CD4-positive, alpha-beta T cell treated with Interferon alpha-2 for 1 hour (primary cell): ENCODE data around the gene FGG.

Experiments
- DNase-seq, 2 donors: peaks; one replicate each; pipeline ENCODE4 v3.0.0-alpha.2; 2020 to 2022

Gene FGG

DNA sequence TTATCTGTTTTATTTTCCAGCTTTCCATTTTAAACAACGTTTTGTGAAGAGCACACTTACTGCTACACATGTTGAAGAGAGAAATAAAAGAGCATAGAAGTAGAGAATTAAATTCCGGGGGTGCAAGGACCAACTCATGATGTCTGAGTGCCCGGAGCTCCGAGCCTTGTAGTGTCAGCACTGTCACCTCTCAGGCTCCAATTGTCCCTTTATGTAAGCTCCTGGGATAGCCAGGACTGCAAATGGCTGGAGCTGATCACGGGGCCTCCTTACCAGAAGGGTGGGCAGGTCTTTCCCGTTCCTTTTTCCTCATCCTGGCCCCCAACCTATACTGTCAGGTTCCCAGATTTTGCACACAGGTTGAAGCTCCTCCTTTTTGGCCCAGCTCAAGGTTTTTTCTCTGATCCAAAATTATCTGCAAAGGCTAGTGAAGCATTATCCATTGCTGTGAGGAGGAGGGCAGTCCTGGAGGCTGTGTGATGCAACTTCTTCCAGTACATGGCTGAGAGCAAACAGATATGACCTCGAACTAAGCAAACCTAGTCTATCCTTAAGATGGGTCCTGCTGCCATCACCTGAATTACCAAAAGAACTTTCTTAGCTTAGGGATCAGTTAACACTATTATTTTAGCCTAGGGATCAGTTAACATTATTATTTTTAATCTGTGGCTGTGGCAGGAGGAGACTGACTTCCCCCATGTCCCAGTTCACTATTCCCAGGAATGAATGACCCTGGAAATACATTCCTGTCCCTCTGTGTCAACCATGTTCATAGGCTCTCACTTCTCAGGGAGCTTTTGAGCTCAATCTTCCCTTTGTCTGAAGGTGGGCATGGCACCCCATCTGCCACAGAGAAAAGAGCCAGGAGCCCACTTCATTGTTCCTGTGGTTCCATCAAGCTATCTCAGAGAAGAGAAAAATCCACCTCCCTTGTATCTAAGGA lies at the start of gene FGG:
Gene FGG (minus strand): TSS at position 185 of the 943 bp plus-strand sequence. CDS start 47 bp downstream, at position 138.
- DNase-seq: no peak

DNA sequence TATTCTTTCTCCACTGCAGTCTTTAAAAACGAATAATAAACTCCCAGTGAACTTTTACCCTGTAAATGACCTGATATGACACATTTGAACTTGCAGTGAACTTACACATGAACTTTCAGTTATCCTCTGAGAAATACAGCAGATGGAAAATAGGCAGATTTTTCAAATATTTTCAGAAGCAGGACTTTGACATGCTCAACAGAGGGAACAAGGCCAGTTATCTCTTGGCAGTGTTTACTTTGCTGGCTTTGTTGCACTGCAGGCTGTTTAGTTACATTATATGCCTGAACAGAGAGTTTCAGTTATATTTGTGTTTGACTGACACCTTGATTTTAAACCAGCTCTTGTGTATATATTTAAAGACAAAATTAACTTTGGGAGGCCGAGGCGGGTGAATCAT lies 47.6 kb upstream of the FGG start:
- DNase-seq: no peak

DNA sequence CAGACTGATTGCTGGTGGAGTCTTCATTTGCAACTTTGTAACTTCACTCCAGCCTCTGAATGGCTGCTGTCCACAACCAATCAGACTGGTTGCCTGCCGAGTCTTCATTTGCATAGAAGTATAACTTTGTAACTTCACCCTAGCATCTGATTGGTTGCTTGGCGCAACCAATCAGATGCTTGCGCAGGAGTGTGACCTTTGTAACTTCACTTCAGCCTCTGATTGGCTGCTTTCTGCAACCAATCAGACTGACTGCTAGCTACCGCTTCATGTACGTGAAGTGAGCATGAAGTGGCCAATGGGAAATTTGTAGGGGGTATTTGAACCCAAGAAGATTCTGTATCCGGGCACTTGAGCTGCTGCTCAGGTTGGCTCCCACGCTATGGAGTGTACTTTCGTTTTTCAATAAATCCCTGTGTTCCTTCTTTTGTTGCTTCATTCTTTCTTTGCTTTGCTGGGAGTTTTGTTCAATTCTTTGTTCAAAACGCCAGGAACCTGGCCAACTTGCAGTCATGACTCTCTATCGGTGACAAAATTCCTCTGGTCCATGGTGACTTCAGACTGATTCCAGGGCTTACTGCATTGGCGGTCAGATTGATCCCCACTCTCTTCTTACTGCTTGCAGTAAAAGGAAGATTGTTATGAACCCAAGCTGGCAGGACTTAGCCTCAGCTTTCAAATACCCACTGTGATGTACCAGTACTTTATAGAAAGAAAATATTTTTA lies 46.4 kb upstream of the FGG start:
- no peak for DNase-seq

- DNase-seq: no peak
Measured at GRCh38 chr4:154643493-154643892, 31.0 kb upstream of the FGG start.

DNA sequence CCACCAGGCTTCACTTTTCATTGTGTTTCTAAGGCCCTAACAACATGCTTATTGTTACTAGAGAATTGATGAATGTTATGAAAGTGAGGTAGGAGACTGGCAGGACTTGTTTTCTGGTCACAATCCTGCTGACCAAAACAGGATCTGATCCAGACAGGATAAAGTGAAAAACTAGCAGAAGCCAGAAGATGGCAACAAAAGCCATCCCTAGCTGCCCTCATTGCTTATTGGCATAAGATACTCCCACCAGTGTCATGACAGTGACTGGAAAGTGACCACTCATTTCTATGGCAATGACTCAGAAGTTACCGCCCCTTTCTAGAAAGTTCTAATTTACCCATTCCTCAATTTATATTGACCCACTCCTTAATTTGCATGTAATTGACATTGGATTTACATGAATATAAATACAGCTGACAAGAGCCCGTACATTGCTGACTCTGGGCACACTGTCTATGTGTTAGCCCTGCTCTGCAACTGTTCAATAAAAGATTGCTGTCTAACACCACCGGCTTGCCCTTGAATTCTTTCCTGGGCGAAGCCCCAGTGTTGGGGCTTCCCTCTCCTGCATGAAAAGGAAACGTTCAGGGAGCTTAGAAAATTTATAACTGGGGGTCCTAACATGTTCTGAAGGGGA lies 30.0 kb upstream of the FGG start:
- DNase-seq: no peak

DNA sequence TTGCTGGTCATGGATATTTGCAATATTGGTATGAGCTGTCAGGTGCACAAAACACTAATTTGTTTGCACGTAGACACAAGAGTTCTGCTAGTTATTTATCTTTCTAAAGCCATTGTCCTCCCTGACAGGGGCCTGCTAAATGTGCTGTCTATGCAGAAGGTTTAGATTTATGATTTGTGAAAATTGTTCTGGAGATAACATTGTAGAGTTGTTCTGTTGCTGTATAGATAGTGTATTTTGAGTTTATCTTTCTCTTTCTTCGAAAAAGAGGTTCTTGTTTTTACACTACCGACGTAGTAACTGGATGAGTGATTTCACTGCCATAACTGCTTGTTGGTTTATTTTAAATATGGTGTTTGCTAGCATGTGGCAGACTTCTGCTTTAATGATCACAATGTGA lies 28.5 kb upstream of the FGG start:
- DNase-seq: no peak

DNA sequence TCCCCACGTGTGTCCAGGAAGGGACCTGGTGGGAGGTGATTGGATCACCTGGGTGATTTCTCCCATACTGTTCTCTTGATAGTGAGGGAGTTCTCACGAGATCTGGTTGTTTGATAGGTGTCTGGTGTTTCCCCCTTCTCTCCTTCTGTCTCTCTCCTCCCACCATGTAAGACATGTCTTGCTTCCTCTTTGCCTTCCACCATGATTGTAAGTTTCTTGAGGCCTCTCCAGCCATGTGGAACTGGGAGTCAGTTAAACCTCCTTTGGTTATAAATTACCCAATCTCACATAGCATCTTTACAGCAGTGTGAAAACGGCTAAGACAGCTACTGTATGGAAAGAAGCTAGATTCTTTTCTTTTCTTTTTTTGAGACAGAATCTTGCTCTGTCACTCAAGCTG lies 21.6 kb upstream of the FGG start:
- DNase-seq: no peak

DNA sequence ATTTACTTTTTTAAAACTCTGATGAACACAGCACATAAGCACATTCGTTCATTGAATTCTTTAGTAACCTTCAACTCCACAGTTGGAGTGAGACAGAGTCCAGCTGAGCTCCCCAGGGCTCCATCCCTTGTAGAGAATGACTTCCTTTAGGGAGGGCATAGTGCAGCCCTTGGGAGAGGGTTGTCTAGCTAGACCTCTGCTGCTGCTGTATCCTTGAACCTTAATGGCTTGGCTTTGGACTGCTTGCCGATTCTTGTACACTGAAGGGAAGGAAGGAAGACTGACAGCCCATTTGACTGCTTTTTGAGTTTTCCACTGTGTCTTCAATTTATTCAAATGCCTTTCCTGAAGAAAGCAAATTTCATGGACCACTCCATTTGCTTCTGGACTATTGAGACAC lies 19.4 kb upstream of the FGG start:
- no peak for DNase-seq

DNA sequence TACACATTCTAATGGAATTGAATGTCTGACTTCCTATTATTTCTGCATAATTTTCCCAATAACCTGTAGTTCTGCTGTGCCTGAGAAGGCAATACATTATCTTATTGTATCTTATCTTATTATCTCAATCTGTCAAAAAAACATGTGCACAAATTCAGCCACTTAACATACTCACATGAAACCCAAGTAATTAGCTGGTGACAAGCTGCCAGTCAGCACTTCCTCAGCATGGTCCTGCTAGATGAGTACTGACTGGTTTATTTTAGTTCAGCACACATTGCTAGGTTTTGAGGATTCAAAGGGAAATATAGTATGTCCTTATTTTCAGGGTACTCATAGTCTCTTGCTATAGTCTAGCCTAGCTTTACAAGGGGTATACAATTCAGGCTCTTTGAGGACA lies 17.9 kb upstream of the FGG start:
- DNase-seq: no peak

DNA sequence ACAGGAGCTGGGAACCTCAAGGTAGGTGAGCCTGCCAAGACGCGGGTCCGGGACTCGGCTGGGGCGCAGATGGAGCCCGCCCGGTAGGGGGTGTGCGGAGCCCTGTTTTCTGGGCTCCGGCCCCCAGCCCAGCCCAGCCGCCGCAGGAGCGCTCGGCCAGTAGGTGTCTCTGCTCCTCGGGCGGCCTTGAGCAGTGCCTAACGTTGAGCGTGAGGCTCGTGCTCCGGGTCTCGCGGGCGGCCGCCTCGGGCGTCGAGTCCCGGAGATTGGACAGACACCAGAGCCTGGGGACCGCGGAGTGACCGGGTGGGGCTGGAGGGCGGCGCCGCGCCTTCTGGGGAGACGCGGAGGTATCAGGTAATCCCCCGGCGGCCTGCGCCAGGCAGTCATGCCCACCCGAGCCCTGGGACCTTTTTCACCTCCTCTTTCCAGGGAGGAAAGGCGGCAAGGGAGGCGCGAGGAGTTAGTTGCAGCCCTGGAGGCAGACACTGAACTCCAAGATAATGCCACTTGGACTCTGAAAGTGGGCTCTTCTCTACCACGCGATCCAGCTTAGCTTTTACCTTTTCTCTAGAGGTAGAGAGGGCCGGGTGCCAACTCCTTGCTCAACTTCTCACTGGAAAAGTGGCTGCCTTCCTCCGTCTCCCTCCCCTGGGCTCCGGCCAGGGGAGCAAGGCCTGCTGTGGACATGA lies 14.5 kb upstream of the FGG start:
- peak; percentile 32 to 40 for DNase-seq

GRCh38 chr4:154625971-154626370 lies 13.5 kb upstream of the FGG start:
- no peak for DNase-seq

GRCh38 chr4:154623995-154624394 lies 11.5 kb upstream of the FGG start:
- no peak for DNase-seq

- DNase-seq: no peak
Measured at GRCh38 chr4:154623436-154623835, 11.0 kb upstream of the FGG start.

DNA sequence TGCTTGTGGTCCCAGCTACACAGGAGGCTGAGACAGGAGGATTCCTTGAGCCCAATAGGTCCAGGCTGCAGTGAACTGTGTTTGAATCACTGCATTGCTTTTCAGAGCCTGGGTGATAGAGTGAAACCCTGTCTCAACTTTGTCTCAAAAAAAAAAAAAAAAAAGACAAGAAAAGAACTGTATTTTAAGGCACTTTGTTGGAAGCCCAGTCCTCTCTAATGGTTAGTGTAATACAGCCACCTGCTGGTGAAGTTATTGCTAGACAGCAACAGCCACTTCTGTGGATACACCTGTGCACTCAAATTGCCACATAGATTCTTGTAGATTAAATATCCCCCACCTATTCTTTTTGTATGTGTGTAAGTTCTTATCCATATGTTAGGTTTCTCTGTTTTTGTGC lies 10.1 kb upstream of the FGG start:
- peak; percentile 10 to 54 for DNase-seq

- no peak for DNase-seq
Measured at GRCh38 chr4:154620111-154620510, 7.7 kb upstream of the FGG start.

DNA sequence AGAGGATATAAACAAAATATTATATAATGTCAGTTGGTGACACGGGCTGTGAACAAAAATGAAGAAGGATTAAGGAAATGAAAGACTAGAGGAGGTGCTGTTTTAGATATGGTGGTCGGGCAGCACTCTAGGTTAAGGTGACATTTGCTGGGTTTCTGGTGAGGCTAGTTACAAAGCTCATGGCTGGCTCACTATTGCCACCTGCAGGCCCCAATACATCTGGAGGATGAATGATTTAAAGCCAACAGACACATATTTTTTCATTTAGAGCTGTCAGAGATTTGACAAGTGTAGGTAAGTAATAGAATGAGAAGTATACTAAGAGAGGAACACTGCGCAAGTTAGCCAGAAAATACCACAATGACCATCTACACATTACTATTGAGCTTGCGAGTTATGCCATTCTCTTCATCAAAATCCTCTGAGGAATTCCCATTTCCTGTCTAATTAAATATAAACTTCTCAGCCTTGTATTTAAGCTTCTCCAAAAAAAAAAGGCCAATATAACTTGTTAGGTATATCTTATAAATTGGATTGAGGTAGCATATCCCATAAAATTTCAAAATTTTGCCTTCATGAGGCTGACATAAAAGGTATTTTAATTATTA lies 6.4 kb upstream of the FGG start:
- peak; percentile 44 to 57 for DNase-seq

DNA sequence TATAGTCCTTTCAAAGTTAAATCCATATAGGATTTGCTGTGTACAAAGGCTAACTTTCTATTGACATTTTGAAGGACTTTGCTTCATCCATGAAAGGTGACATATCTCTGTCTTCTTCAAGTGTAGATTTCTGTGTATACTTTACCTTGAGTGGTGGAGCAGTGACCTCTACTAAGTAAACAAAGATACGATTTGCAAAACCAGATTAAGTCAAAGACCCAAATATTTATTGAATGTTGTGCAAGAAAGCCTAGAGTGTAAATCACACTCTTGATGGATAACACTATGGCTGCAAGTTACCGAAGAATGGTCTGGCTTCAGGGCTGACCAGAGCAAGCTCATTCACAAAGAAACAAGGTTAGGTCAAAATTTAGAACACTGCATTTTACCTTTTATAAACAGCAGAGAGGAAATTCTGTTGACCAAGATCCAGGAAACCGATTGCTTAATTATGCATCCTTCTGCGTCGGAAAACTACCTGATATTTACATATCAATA lies 5.4 kb upstream of the FGG start:
- DNase-seq: no peak

GRCh38 chr4:154616731-154617130 lies 4.3 kb upstream of the FGG start:
- peak in 1 of 2 donors; percentile 8 for DNase-seq

DNA sequence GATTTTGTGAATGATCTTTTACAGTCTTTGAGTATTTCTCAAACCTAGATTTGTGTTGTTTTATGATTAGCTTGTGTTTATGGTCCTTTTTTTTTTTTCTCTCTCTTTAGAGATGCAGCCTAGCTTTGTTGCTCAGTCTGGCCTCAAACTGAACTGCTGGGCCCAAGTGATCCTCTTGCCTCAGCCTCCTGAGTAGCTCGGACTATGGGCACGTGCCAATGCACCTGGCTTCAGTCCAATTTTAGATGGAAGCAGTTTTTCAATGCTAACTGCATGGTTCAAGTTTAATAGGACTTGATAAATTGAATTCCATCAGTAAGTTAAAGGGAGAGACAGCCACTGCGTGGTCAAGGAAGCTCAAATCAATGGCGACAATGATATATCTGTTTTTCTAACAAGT lies 3.8 kb upstream of the FGG start:
- no peak for DNase-seq

GRCh38 chr4:154615211-154615610 lies 2.8 kb upstream of the FGG start:
- no peak for DNase-seq

DNA sequence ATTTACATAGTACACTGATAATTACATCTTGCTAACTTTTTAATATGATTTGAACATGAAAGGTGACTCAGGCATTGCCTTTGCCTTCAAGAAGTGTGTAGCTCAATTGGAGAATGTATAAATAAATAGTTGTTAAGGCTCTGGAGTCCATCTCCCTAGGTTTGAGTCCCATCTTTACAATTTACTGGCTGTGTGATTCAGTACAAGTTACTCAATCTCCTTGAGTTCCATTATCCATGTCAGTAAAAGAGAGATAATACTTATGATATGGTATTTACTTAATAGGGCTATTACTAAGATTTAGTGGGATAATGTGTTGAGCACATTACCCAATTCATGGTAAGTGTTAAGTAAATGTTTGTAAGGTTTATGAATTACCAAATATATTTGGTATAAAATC lies 1.9 kb upstream of the FGG start:
- no peak for DNase-seq

- no peak for DNase-seq
Measured at GRCh38 chr4:154611833-154612232, 623 bp downstream of the FGG start.
